GM18951 (cell line): Measurements from ENCODE around the gene CDC42BPG.

Experiments used
- POLR2A ChIP-seq: IDR thresholded peaks from 4 replicates; pipeline ENCODE4 v1.6.1; 2011; ENCODE audit warnings: mild to moderate bottlenecking; ENCODE audit not compliant: insufficient read length, insufficient read depth; ENCODE audit errors: extremely low read depth
- in situ Hi-C: fragments of 300-500 bp; cut with MboI; formaldehyde crosslinking; loops from one replicate; pipeline ENCODE4 v1.12.0; 2022; ENCODE audit warnings: low sequenced_read_pairs, mixed read lengths, inconsistent platforms; ENCODE audit not compliant: unreplicated experiment

CDC42BPG gene

GRCh38 chr11:64839335-64839734 is 5.1 kb downstream of the CDC42BPG start:
- in situ Hi-C loops = no loop called here
- TF ChIP-seq POLR2A = no peak

- in situ Hi-C loops = no loop called here
Observed at GRCh38 chr11:64838600-64839334, 5.7 kb downstream of the CDC42BPG start.

GRCh38 chr11:64837887-64838351 is 6.5 kb downstream of the CDC42BPG start:
- in situ Hi-C loops = no loop called here
- no peak for TF ChIP-seq POLR2A

More at GRCh38 chr11:64838600-64839334, 5.7 kb downstream of the CDC42BPG start:
- no peak for TF ChIP-seq POLR2A

GRCh38 chr11:64836448-64837072 is 7.9 kb downstream of the CDC42BPG start:
- in situ Hi-C loops = no loop called here
- no peak for TF ChIP-seq POLR2A

- no peak for TF ChIP-seq POLR2A
Observed at GRCh38 chr11:64835616-64836447, 8.6 kb downstream of the CDC42BPG start.

GRCh38 chr11:64834723-64835615 is 9.5 kb downstream of the CDC42BPG start:
- no peak for TF ChIP-seq POLR2A
- in situ Hi-C loops = no loop called here

More at GRCh38 chr11:64835616-64836447, 8.6 kb downstream of the CDC42BPG start:
- in situ Hi-C loops = no loop called here

- in situ Hi-C loops = no loop called here
- no peak for TF ChIP-seq POLR2A
Observed at GRCh38 chr11:64834031-64834722, 10.3 kb downstream of the CDC42BPG start.

GRCh38 chr11:64833509-64833908 is 10.9 kb downstream of the CDC42BPG start:
- in situ Hi-C loops = no loop called here
- TF ChIP-seq POLR2A = no peak

GRCh38 chr11:64833198-64833502 is 11.3 kb downstream of the CDC42BPG start:
- in situ Hi-C loops = no loop called here
- TF ChIP-seq POLR2A = no peak

GRCh38 chr11:64832467-64833197 is 11.8 kb downstream of the CDC42BPG start:
- in situ Hi-C loops = no loop called here
- no peak for TF ChIP-seq POLR2A

GRCh38 chr11:64831411-64831891 is 13.0 kb downstream of the CDC42BPG start:
- in situ Hi-C loops = no loop called here
- no peak for TF ChIP-seq POLR2A
